HG02938 (cell line): ENCODE measurements around the gene NUCB1.
"Not testable (repeated sequence)": the region's sequence is repeated elsewhere in the genome, so short reads cannot be mapped to it uniquely, and the experiment has no call there.

Experiments used
- ATAC-seq: cut with Tn5 transposase; IDR thresholded peaks from one replicate; pipeline ENCODE4 v1.9.1; 2021; ENCODE audit warnings: mild to moderate bottlenecking, moderate library complexity; ENCODE audit not compliant: unreplicated experiment

NUCB1 gene

GRCh38 chr19:48874303-48875135 lies 25.6 kb upstream of the NUCB1 start:
- no peak for ATAC-seq

DNA sequence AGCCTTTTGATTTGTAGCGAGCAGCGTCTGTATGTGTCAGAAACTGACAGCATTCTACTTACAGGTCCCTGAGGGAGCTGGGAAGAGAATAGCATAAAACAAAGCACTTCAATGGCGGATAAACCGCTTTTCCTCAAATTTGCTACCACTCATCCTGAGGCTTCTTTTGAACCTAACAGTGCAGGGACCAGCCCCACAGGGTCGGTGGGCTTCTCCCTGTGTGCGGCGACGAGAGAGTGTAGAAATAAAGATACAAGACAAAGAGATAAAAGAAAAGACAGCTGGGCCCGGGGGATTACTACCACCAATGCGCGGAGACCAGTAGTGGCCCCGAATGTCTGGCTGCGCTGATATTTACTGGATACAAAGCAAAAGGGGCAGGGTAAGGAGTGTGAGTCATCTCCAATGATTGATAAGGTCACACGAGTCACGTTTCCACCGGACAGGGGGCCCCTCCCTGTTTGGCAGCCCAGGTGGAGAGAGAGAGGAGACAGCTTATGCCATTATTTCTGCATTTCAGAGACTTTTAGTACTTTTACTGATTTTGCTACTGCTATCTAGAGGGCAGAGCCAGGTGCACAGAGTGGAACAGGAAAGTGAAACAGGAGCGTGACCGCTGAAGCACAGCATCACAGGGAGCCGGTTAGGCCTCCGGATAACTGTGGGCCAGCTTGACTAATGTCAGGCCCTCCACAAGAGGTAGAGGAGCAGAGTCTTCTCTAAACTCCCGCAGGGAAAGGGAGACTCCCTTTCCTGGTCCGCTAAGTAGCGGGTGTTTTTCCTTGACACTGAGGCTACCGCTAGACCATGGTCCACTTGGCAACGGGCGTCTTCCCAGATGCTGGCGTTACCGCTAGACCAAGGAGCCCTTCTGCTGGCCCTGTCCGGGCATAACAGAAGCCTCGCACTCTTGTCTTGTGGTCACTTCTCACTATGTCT lies 23.8 kb upstream of the NUCB1 start:
- not testable (repeated sequence) for ATAC-seq

- ATAC-seq: no peak
Observed at GRCh38 chr19:48877855-48878195, 22.3 kb upstream of the NUCB1 start.

- no peak for ATAC-seq
Observed at GRCh38 chr19:48878196-48879024, 21.7 kb upstream of the NUCB1 start.

DNA sequence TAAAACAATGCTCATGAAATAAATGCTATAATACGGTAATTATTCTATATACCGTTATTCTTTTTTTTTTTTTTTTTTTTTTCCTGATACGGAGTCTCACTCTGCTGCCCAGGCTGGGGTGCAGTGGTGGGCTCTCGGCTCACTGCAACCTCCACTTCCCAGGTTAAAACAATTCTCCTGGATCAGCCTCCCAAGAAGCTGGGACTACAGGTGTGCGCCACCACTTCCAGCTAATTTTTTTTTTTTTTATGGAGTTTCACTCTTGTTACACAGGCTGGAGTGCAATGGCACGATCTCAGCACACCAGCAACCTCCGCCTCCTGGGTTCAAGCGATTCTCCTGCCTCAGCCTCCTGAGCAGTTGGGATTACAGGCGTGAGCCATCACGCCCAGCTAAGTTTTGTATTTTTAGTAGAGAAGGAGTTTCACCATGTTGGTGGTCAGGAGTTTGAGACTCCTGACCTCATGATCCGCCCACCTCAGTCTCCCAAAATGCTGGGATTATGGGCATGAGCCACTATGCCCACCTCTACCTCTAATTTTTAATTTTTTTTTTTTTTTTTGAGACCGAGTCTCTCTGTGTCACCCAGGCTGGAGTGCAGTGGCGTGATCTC lies 21.0 kb upstream of the NUCB1 start:
- ATAC-seq: no peak

GRCh38 chr19:48879696-48880095 lies 20.4 kb upstream of the NUCB1 start:
- ATAC-seq: not testable (repeated sequence)

- no peak for ATAC-seq
Observed at GRCh38 chr19:48881741-48882657, 18.1 kb upstream of the NUCB1 start.

- ATAC-seq: no peak
Observed at GRCh38 chr19:48883726-48884125, 16.4 kb upstream of the NUCB1 start.

GRCh38 chr19:48887861-48888612 lies 12.1 kb upstream of the NUCB1 start:
- ATAC-seq: no peak

- ATAC-seq: not testable (repeated sequence)
Observed at GRCh38 chr19:48889496-48889895, 10.6 kb upstream of the NUCB1 start.

DNA sequence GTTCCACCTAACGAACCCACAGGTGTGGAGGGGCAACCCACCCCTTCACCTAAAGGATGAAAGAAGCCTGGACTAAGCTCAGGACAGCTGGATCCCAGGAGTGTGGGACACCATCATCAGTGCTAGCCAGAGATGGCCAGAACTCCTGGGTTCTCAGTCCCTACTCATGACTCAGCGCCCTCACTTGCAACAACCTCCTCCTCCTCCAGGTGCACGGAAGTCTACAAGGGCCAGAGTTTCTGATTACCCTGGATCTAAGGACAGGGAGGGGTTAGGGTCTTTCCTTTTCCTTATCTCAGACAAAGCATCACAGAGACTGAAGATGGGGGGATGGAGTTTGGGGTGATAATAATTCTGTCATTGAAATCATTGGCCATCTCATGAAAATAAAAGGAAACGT lies 9.6 kb upstream of the NUCB1 start:
- ATAC-seq: no peak

- ATAC-seq: no peak
Observed at GRCh38 chr19:48895226-48895625, 4.9 kb upstream of the NUCB1 start.

DNA sequence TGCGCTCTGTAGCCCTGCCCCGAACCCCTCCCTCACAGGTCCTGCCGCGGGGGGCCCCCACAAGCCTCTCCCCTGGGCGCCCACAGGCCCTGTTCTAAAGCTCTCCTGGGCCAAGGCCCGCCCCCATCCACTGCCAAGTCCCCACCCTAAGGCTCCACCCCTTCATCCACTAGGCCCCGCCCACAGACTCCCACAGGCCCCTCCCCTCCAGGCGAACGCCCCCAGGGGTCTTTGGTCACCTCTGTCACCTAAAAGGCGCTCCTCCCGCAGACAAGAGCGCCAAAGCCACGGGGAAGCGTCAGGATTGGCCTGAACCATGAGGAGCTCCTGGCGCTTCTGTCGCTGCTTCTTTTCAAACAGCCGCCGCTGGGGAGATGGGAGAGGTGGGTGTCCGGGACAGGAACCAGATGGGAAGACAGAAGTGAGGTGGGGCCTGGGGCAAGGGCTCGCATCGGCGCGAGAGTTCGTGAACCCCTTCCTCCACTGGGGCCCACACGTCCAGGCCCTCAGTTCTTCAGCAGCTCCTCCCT lies 3.9 kb upstream of the NUCB1 start:
- no peak for ATAC-seq

DNA sequence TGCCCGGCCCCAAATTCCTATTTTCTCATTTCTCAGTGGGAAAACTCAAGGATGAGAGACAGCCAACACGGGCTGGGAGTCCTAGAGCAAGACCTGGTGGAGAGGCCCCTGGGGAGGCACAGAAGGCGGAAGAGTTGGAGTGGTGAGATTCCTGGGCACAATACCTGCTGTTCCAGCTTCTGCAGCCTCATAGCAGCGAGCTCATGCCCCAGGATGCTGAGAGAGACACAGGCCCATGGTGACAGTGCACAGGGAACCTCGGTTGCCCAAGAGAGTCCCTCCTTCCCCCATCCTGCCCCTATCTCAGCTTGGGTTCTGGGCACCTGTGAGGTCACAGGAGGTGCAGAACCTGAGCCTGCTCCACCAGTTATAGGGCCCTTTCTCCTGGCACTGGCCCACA lies 2.9 kb upstream of the NUCB1 start:
- no peak for ATAC-seq

- not testable (repeated sequence) for ATAC-seq
Observed at GRCh38 chr19:48899386-48899749, 744 bp upstream of the NUCB1 start.

GRCh38 chr19:48900477-48901406 lies 630 bp downstream of the NUCB1 start:
- no peak for ATAC-seq

- ATAC-seq: not testable (repeated sequence)
Observed at GRCh38 chr19:48902291-48902690, 2.2 kb downstream of the NUCB1 start.

GRCh38 chr19:48903788-48904187 lies 3.7 kb downstream of the NUCB1 start:
- ATAC-seq: not testable (repeated sequence)
